HG03439 (cell line): ENCODE results near the gene ARHGAP4.

Experiments used
- ATAC-seq: cut with Tn5 transposase; IDR thresholded peaks from one replicate; pipeline ENCODE4 v1.9.1; 2021; ENCODE audit warnings: mild to moderate bottlenecking, moderate library complexity; ENCODE audit not compliant: unreplicated experiment

ARHGAP4 gene

DNA sequence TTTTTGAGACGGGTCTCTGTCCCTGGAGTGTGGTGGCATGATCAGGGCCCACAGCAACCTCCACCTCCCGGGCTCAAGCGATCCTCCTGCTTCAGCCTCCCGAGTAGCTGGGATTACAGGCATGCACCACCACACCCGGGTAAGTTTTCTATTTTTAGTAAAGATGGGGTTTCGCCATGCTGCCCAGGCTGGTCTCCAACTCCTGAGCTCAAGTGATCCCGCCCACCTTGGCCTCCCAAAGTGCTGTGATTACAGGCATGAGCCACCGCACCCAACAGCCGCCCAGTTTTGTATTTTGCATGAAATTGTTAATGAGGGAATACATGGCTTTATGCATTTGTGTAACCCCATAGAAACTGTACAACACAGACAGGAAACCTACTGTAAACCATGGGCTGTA, 2.8 kb upstream of the ARHGAP4 start:
- ATAC-seq: no peak

DNA sequence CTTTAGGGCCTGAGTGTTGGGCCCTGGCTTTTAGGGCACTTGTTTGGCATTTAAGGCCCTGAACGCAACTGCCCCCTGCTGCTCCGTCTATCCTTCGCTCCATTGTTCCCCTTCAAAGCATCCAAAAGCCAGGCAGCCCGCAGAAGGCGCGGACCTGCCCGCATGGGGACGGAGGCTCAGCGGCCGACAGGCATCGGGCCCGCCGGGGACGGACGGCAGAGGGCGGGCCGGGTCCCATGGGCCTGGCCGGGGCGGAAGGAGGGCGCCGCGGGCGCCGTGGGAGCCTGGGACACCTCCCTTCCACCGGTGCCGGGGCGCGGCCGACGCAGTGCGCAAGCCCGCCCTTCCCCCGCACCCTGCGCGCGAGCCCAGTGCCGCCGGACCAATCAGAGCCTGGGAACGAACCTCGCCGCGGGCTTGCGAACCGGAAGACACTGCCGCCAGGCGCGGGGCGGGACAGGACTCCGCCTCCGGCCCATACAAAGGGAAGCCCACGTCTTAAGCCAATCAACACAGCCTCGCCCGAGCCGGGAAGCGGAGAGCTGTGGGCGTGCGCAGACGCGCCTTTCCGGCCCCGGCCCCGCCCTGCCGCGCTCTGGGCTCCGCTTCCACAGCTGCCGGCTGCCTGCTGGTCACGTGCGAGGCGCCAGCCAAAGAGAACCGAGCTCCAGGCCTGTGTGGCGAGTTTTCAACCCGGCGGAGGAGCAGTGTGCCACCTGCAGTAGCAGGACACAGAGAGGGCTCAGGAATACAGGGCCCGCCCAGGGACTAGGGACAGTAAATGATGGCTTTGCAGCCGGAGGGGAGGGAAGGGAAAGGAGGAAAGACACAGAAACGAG, 2.1 kb upstream of the ARHGAP4 start:
- ATAC-seq: peak; percentile 69

DNA sequence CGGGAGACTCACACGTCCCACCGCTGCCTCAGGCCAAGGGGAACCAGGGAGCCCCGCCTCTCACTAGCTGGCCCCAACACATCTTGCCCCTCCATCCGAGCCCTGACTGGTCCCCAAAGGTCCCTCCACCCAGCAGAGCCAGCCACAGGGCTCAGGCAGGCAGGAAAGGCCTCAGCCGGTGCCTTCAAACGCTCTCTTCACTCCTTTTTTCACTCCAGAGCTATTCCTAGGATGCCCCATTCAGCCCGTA, 1.5 kb upstream of the ARHGAP4 start:
- no peak for ATAC-seq

DNA sequence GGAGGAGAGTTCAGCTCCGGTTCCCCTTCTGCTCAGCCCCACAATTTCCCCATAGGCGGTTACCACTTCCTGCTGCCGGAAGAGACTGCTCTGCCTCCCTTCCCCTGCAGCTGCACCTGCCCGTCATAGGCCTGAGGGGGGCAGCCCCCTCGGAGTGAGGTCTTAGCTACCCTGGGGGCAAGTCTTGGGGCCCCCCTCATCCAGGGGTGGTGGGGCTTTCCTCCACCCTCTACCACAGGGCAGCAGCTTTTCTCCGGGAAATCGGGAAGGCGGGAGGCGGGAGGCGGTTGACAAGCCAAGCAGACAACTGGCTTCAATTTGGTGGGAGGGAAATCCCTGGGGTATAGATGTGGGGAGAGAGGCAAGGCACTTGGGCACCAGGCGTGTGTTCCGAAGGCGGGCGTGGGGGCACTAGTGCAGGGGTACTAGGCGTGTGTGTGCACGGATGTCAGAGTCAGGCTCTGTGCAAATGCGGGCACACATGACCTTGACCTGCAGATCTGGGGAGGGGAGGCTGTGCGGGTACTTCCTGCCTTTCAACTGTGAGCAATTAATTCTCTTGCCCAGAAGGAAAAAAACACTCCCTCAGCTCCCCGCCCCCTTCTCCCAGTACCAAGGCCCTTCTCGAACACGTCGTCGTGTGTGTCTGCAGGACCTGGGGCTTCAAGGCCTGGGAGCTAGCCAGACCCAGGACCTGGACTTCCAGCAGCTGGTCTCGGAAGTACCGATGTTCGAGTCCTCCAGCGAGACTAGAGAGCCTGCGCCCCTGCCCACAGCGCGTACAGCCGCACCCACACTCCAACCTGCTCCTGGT, 1.0 kb upstream of the ARHGAP4 start:
- ATAC-seq: peak; percentile 36

- ATAC-seq: no peak
Measured at GRCh38 chrX:153926552-153926857, 441 bp upstream of the ARHGAP4 start.

- ATAC-seq: no peak
Measured at GRCh38 chrX:153925387-153925738, 701 bp downstream of the ARHGAP4 start.

- ATAC-seq: no peak
Measured at GRCh38 chrX:153924149-153924861, 1.8 kb downstream of the ARHGAP4 start.

- no peak for ATAC-seq
Measured at GRCh38 chrX:153922932-153923857, 2.9 kb downstream of the ARHGAP4 start.

DNA sequence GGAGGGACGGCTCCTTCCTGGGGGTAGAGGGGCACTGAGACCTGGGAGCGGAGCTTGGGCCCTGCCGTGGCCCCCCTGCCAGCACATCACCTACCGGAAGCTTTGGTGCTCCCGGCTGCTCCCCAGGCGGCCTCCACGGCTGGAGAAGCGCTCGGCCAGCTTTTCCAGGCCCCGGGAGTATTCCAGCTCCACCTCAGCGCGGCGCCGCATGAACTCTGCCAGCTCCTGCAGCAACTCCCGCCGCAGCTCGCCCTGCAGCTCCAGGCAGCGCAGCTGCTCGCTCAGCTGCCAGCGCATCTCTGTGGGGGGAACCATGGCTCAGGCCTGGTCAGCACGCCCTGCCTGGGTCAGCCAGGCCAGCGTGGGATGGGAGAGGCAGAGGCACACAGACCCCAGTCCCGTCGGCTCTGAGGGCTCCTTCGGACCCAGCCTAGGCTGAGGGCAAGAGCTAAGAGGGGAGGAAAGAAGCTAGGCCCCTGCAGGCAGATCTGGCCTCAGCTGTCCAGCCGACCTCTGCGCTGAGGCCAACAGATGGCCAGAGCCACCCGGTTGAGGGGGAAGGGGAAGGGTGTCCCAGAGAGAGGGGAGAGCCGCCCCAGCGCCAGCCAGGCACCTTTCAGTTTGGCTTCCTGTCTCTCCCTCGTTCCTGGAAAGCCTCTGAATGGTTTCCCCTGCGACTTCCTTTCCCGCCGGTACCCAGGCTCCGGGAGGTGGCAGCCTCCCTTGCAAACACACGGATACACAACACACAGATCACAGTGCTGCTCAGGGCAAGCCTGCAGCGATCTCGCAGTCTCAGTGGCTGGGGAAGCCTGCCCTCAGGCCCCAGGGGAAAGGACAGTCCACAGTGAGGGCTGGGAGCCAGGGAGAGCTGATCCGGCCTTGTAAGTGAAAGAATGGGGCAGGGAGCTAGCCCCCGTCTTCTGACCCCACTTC, 4.3 kb downstream of the ARHGAP4 start:
- no peak for ATAC-seq

DNA sequence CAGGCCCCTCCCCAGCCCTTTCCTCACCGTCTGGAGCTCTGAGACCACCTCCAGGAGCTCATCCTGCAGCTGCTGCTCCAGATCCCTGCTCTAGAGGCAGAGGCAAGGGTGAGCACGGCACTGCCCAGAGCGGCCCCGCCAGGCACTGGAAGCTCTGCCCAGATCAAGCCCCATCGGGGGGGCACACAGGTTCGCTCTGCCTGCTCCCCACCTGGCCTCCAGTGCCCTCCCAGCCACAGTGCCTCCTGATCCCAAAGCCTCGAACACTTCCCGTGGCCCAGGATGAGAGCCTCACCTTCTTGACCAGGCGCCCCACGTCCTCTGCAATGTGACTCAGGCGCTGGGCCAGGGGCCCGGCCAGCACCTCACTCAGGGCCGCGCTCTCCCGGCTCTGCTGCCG, 5.0 kb downstream of the ARHGAP4 start:
- ATAC-seq: no peak

- no peak for ATAC-seq
Measured at GRCh38 chrX:153920546-153920945, 5.5 kb downstream of the ARHGAP4 start.

- ATAC-seq: no peak
Measured at GRCh38 chrX:153919281-153919680, 6.8 kb downstream of the ARHGAP4 start.

- no peak for ATAC-seq
Measured at GRCh38 chrX:153917869-153918268, 8.2 kb downstream of the ARHGAP4 start.

DNA sequence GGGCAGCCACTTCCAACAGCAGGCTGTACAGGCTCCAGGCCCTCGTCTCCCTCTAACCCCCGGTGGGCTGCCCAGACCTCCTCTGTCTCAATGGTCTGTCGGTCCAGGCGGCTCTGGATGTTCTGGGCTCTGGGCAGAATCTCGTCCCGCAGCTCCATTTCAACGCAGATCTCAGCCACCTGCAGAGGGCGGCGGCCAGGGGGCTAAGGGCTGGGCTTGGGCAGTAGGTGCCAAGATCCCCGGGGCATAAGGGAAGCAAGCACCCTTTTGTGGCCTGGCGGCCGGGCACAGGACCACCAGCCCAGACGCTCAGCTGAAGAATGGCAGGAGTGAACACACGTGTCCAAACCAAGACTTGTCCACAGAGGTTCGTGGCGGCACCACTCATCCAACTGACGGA, 12.4 kb downstream of the ARHGAP4 start:
- ATAC-seq: no peak

DNA sequence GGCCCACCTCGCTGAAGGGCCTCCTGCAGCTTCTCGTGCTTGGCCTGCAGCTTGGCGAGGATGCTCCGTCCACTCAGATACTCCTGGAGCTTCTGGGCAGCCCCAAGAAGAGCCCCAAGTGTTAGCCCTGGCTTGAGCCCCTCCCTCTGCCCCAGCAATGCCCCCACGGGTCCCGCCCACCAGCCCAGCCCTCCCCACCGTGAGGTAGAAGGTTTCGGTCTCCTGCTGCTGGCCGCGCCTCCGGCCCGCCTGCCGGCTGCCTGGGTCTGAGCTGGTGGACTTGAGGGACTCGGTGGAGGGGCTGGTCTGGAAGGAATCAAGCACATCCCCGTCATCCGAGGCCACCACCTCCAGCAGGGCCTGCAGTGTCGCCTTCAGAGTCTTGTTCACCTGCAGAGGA, 12.9 kb downstream of the ARHGAP4 start:
- no peak for ATAC-seq

DNA sequence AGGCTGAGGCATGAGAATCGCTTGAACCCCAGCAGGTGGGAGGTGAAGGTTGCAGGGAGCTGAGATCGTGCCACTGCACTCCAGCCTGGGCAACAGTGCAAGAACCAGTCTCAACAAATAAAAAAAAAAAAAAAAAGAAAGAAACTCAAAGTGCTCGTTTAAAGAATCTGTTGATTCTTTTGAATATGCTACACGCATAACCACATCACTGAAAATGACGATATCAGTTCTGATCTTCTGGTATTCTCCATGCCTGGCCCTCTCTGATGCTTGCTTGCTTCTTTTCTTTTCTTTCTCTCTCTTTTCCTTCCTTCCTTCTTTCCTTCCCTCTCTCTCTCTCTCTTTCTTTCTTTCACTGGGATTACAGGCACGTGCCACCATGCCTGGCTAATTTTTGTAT, 14.3 kb downstream of the ARHGAP4 start:
- no peak for ATAC-seq

DNA sequence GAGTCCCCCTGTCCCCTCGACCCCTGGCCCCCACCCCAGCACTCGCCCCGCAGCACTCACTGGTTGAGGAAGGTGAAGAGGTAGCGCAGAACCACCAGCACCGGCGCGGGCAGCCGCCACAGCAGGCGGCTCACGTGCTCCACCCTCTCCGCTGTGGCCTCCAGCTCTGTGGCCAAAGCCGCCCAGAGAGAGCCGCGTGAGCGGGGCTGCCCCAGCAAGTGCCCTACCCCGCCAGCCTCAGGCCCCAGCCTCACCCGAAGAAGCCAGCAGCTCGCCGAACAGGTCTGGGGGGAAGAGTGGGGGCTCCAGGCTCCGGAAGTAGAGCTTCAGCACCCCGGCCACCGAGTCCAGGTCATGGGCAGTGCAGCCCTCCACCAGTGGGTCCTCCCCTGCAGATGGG, 15.6 kb downstream of the ARHGAP4 start:
- ATAC-seq: no peak

DNA sequence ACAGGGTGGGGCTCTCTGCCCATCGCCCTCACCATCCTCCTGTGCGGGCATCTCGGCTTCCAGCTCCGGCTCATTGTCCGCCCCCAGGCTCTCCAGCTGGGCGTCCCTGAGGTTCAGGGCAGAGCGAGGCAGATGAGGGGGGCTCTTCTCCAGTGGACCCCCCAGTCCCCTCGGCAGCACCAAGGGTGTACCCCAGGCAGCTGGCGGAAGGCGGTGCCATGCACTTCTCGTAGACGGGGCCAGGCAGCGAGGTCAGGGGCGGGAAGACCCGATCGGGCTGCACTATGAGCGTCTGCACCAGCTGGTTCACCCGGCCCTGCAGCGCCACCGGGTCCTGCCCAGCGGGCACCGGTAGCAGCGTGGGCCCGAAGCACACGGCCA, 16.1 kb downstream of the ARHGAP4 start:
- ATAC-seq: no peak

DNA sequence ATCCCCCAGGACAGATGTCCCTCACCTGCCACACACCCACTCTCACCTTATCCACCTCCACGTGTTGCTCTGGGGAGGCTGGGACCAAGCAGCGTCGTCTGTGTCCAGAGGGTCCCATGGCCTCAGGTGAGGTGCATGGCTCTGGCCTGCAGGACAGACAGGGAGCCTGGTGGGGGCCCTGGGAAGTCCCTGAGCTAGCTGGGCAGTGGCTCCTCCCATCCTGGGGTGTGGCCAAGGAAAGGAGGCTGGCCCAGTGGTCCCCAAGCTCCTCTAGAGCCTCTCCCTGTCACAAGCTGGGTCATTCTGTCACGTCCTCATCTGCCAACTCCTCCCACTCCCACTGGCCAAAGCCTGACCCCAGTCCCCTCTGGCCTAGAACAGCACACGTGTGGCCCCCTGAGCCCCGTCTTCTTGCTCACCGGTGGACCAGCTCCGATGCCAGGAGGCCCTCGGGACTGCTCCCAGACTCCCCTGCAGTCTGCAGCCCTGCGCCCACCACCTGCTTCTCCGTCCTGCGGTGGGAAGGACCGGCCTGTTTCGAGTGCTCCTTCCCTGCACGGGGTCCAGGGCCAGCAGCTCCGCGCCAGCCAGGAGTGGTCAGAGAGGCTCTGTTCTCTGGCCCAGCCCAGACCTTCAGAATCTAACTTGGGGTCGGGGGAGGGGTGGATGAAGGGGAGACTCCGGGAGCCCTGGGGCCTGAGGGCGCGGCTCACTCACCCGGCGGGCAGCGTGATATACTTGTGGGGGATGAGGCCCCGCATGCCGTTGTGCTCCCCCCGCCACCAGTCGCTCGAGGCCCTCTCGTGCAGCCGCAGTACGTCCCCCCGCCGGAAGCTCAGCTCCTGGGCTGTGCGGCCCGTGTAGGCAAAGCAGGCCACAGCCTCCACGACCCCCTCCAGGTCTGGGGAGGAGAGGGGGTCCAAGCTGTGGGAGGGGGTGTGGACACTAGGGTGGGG, 16.8 kb downstream of the ARHGAP4 start:
- no peak for ATAC-seq
